GM12878 (cell line): Measurements from ENCODE around the gene EPHA2. TPM values are rescaled to one million over a fixed set of nuclear protein-coding genes. Genes with fewer than 3 reads are reported as not detected.

Experiments used
- CHD2 ChIP-seq: IDR thresholded peaks from 2 replicates; pipeline ENCODE4 v1.6.1; 2011; ENCODE audit warnings: low read depth, low read length, improper control_type of control experiment, borderline replicate concordance
- NR2C2 ChIP-seq: IDR thresholded peaks from 2 replicates; pipeline ENCODE4 v1.6.1; 2011; ENCODE audit warnings: borderline replicate concordance, low read depth; ENCODE audit not compliant: control insufficient read depth, insufficient read length
- ZBTB11 ChIP-seq: fragments of 450-650 bp; formaldehyde crosslinking; IDR thresholded peaks from 2 replicates; pipeline ENCODE4 v1.5.0; 2022; ENCODE audit warnings: mild to moderate bottlenecking, missing genetic modification characterization
- ZNF687 ChIP-seq: fragments of 450-650 bp; IDR thresholded peaks from 2 replicates; pipeline ENCODE4 v1.6.1; 2017; ENCODE audit warnings: mild to moderate bottlenecking, moderate library complexity
- polyA plus RNA-seq, 11 experiments: library from polyadenylated mRNA; depleted of rRNA in 4 of 11; unstranded in 6 of 11; stranded (reverse) in 5 of 11; fragments of >200 nt; fragmentation: Nextera tagmentation in 4 of 11; fragmentation: Illumina TruSeq in 1 of 11; extraction: Ambion mirVana in 4 of 11; extraction: Trizol in 1 of 11; gene quantifications; 1 replicate in 1 of 11; 2 replicates in 10 of 11; pipeline versions ENCODE4 v1.2.1 to v1.2.3, GENCODE V29; 2011 to 2016; ENCODE audit warnings: inconsistent platforms in 2 of 11, missing spikeins in 2 of 11, low read depth in 1 of 11
- total RNA-seq, 4 experiments: library from RNA; depleted of rRNA in 3 of 4; stranded (reverse); fragments of >200 nt in 3 of 4; fragmentation: Illumina TruSeq in 1 of 4; extraction: Trizol in 1 of 4; gene quantifications; 2 replicates each; pipeline versions ENCODE4 v1.2.1 to v1.2.3, GENCODE V29; 2013 to 2021

EPHA2 gene
- total and polyA plus RNA-seq, 10 of the 15 experiments (the other 5 are each of a cell fraction or from before 2014, with no cell fraction given) = 0.04 to 0.51 (median 0.23) TPM; not detected in 2

GRCh38 chr1:16115468-16115983 is 40.3 kb downstream of the EPHA2 start (continued):
- TF ChIP-seq ZBTB11 (CRISPR knock-in tag) (no peak), CHD2 (no peak), ZNF687 (no peak), NR2C2 (no peak)
